Adrenal gland (tissue), 12 donors: ENCODE measurements around the gene RAB5B. TPM values are rescaled to one million over a fixed set of nuclear protein-coding genes. Genes with fewer than 3 reads are reported as not detected.

Experiments
- DNase-seq, 7 donors: peaks; one replicate each; pipeline ENCODE4 v3.0.0-alpha.2; 2019 to 2020
- H3K27ac ChIP-seq, 5 donors: fragments of 200-600 bp; sonication (generic) in 4 of 5; 1 replicate in 3 of 5; 2 replicates in 2 of 5; pipeline versions ENCODE4 v1.5.1 to v1.8.0; 2016 to 2020; ENCODE audit warnings: mild to moderate bottlenecking in 1 of 5
- H3K27me3 ChIP-seq: fragments of 200-600 bp; 2 replicates; pipeline ENCODE4 v1.8.0; 2021
- H3K36me3 ChIP-seq, 2 donors: fragments of 200-600 bp; replicated peaks in 1 of 2; 1 replicate in 1 of 2; 2 replicates in 1 of 2; pipeline versions ENCODE4 v1.5.1 to v1.8.0; 2018 to 2022
- H3K4me1 ChIP-seq, 2 donors: fragments of 200-600 bp; replicated peaks in 1 of 2; 1 replicate in 1 of 2; 2 replicates in 1 of 2; pipeline versions ENCODE4 v1.5.1 to v1.8.0; 2018 to 2021
- H3K4me3 ChIP-seq, 4 donors: fragments of 200-600 bp; sonication (generic) in 3 of 4; one replicate each; pipeline ENCODE4 v1.5.1; 2016 to 2018
- H3K9me3 ChIP-seq, 3 donors: fragments of 200-600 bp; sonication (generic) in 1 of 3; replicated peaks in 1 of 3; 1 replicate in 2 of 3; 2 replicates in 1 of 3; pipeline versions ENCODE4 v1.5.1 to v1.8.0; 2016 to 2021
- CTCF ChIP-seq, 6 experiments: fragments of 450-650 bp in 4 of 6; fragments of 200-600 bp in 2 of 6; sonication (generic) in 1 of 6; IDR thresholded peaks; 1 replicate in 5 of 6; 2 replicates in 1 of 6; pipeline versions ENCODE4 v1.5.1 to v1.8.0; 2016 to 2021; ENCODE audit warnings: antibody characterized with exemption in 6 of 6, mild to moderate bottlenecking in 2 of 6, moderate library complexity in 1 of 6
- POLR2A ChIP-seq, 2 donors: fragments of 450-650 bp; IDR thresholded peaks; one replicate each; pipeline ENCODE4 v1.6.1; 2017; ENCODE audit warnings: antibody characterized with exemption in 2 of 2, mild to moderate bottlenecking in 2 of 2, moderate library complexity in 1 of 2
- WGBS, 4 donors: extraction: QIAGEN DNeasy Blood & Tissue Kit in 2 of 4; methylation state at CpG; one replicate each; pipeline versions ENCODE4 v1.1.5 to v1.1.7; 2013 to 2017; 5-methylcytosine and 5-hydroxymethylcytosine counted together
- intact Hi-C, 2 donors: fragments of 100-400 bp; cut with DNase I; formaldehyde crosslinking; loops; one replicate each; pipeline versions ENCODE4 v1.14.1 to v1.15.0; 2022 to 2023
- polyA plus RNA-seq, 3 donors: library from polyadenylated mRNA; stranded (reverse); fragments of 200-250 nt in 2 of 3; fragments of 350-450 nt in 1 of 3; fragmentation: Illumina TruSeq in 1 of 3; extraction: RNeasy Lipid Tissue Mini Kit (QIAGEN cat#74804) in 1 of 3; gene quantifications; one replicate each; pipeline ENCODE4 v1.2.3, GENCODE V29; 2013 to 2014
- total RNA-seq, 9 donors: library from RNA; depleted of rRNA in 4 of 9; stranded (reverse); fragments of >200 nt in 4 of 9; fragments of 120-200 nt in 1 of 9; fragmentation: NEBNext Ultra II Directional in 1 of 9; extraction: Animal tissue kit (Norgen Biotek cat#: 25700) in 1 of 9; gene quantifications; one replicate each; pipeline versions ENCODE4 v1.1.0 to v1.2.4, GENCODE V29; 2013 to 2023
- donor health status: healthy with polysubstance abuse.
- donor health status: Bipolar disorder and iron deficiency.
- donor health status: DM: yes; HTN: yes; CAD: no.
- donor health status: DM: no; HTN: no; CAD: no.
- donor health status: DM: no; HTN: no; CAD: no.
- donor health status: DM: yes; HTN: yes; CAD: no.

The RAB5B gene
- total and polyA plus RNA-seq, 12 donors = 34.4 to 137 (median 105) TPM

GRCh38 chr12:55942577-55943136 is 31.2 kb upstream of the RAB5B start:
- no peak for DNase-seq
- intact Hi-C loops = loop anchor here (5.0 kb wide), 2 partner anchors 125 to 200 kb away; partner anchors contain the start of genes GDF11 (in 1 of the 2), ORMDL2 (in 1 of the 2) and SARNP (in 1 of the 2)
- no peak for TF ChIP-seq POLR2A (IDR thresholded peaks at IDR 0.05)
- Histone ChIP-seq H3K4me1 (peaks cover 0 to 10% of the 10 kb centered on the region in 2 donors), H3K4me3 (no peak overlapping the region), H3K27me3 (no peaks in the 10 kb centered on the region), H3K36me3 (peaks cover 0 to 13% of the 10 kb centered on the region in 2 donors), H3K9me3 (no peaks in the 10 kb centered on the region), H3K27ac (no peak overlapping the region)
- 93 to 96% (median 95%) methylated on average over 1 of the region's 1 CpG for WGBS, 4 donors

- H3K4me3 ChIP-seq = no peak overlapping the region
- no peak for DNase-seq
- H3K9me3 ChIP-seq = no peaks in the 10 kb centered on the region
- no peak for TF ChIP-seq POLR2A (IDR thresholded peaks at IDR 0.05)
- no peak for TF ChIP-seq CTCF (IDR thresholded peaks at IDR 0.05)
- no peaks in the 10 kb centered on the region for H3K27me3 ChIP-seq
- WGBS, 4 donors = 82 to 86% (median 84%) methylated on average over 6 of the region's 6 CpGs
- H3K27ac ChIP-seq = no peak overlapping the region
- intact Hi-C loops = no loop called here
- H3K4me1 ChIP-seq = no peaks in the 10 kb centered on the region
- H3K36me3 ChIP-seq = peaks cover 0 to 8% of the 10 kb centered on the region in 2 donors
Measured at GRCh38 chr12:55946553-55946952, 27.3 kb upstream of the RAB5B start.

GRCh38 chr12:55955344-55955743 is 18.5 kb upstream of the RAB5B start:
- Histone ChIP-seq H3K4me3 (no peak overlapping the region), H3K36me3 (peaks cover 0 to 9% of the 10 kb centered on the region in 2 donors), H3K9me3 (no peaks in the 10 kb centered on the region), H3K27me3 (no peaks in the 10 kb centered on the region), H3K4me1 (no peaks in the 10 kb centered on the region), H3K27ac (no peak overlapping the region)
- DNase-seq = no peak
- WGBS, 4 donors = 88 to 100% (median 92%) methylated on average over 3 to 4 of the region's 4 CpGs
- intact Hi-C loops = no loop called here
- TF ChIP-seq POLR2A (IDR thresholded peaks at IDR 0.05) (no peak), CTCF (IDR thresholded peaks at IDR 0.05) (no peak)

- no peaks in the 10 kb centered on the region for H3K9me3 ChIP-seq
- WGBS, 4 donors = 81 to 89% (median 84%) methylated on average over 4 to 6 of the region's 6 CpGs
- H3K36me3 ChIP-seq = peaks cover 0 to 9% of the 10 kb centered on the region in 2 donors
- no peak overlapping the region for H3K27ac ChIP-seq
- intact Hi-C loops = no loop called here
- H3K4me1 ChIP-seq = no peaks in the 10 kb centered on the region
- no peak for TF ChIP-seq POLR2A (IDR thresholded peaks at IDR 0.05)
- peak in 5 of 6 experiments; percentile 5 to 44 (median 31) for TF ChIP-seq CTCF (IDR thresholded peaks at IDR 0.05)
- no peaks in the 10 kb centered on the region for H3K27me3 ChIP-seq
- DNase-seq = peak in 5 of 7 donors; percentile 59 to 68 (median 61)
- no peak overlapping the region for H3K4me3 ChIP-seq
Measured at GRCh38 chr12:55955800-55956508, 17.9 kb upstream of the RAB5B start.
